BE2C (cell line): Measurements from ENCODE around the gene ELN.

Experiments
- DNase-seq: peaks from one replicate; pipeline ENCODE4 v3.0.0-alpha.2; 2020
- H3K27me3 ChIP-seq: fragments of 250-450 bp; sonication (Bioruptor Pico); 2 replicates; pipeline ENCODE4 v1.5.1; 2020; ENCODE audit warnings: mild to moderate bottlenecking
- H3K36me3 ChIP-seq: fragments of 250-450 bp; sonication (Bioruptor Pico); 2 replicates; pipeline ENCODE4 v1.5.1; 2020; ENCODE audit warnings: mild to moderate bottlenecking
- H3K4me1 ChIP-seq: fragments of 250-450 bp; sonication (Bioruptor Pico); 2 replicates; pipeline ENCODE4 v1.5.1; 2020
- H3K4me3 ChIP-seq: 2 replicates; pipeline ENCODE4 v1.5.1; 2011; ENCODE audit warnings: low read depth, low read length
- H3K9me3 ChIP-seq: fragments of 250-450 bp; sonication (Bioruptor Pico); 2 replicates; pipeline ENCODE4 v1.5.1; 2020
- CTCF ChIP-seq: IDR thresholded peaks from 2 replicates; pipeline ENCODE4 v1.5.1; 2012; ENCODE audit warnings: mild to moderate bottlenecking, low read depth, low read length

The ELN gene

GRCh38 chr7:73992101-73992562 lies 35.8 kb upstream of the ELN start:
- TF ChIP-seq CTCF = no peak
- H3K36me3 ChIP-seq = no peaks in the 10 kb centered on the region
- H3K27me3 ChIP-seq = no peaks in the 10 kb centered on the region
- no peak for DNase-seq
- H3K9me3 ChIP-seq = no peaks in the 10 kb centered on the region
- no peak overlapping the region for H3K4me3 ChIP-seq
- no peaks in the 10 kb centered on the region for H3K4me1 ChIP-seq

GRCh38 chr7:73994023-73994422 lies 34.0 kb upstream of the ELN start:
- no peaks in the 10 kb centered on the region for H3K4me1 ChIP-seq
- TF ChIP-seq CTCF = no peak
- DNase-seq = no peak
- no peaks in the 10 kb centered on the region for H3K9me3 ChIP-seq
- H3K36me3 ChIP-seq = no peaks in the 10 kb centered on the region
- no peaks in the 10 kb centered on the region for H3K27me3 ChIP-seq
- H3K4me3 ChIP-seq = no peak overlapping the region

- H3K36me3 ChIP-seq = no peaks in the 10 kb centered on the region
- no peaks in the 10 kb centered on the region for H3K4me1 ChIP-seq
- no peak overlapping the region for H3K4me3 ChIP-seq
- no peaks in the 10 kb centered on the region for H3K27me3 ChIP-seq
- TF ChIP-seq CTCF = no peak
- no peak for DNase-seq
- H3K9me3 ChIP-seq = no peaks in the 10 kb centered on the region
These were observed 33.2 kb upstream of the ELN start for GRCh38 chr7:73994761-73995160.

- H3K27me3 ChIP-seq = no peaks in the 10 kb centered on the region
- no peak overlapping the region for H3K4me3 ChIP-seq
- H3K9me3 ChIP-seq = no peaks in the 10 kb centered on the region
- H3K36me3 ChIP-seq = no peaks in the 10 kb centered on the region
- H3K4me1 ChIP-seq = no peaks in the 10 kb centered on the region
- DNase-seq = no peak
- TF ChIP-seq CTCF = no peak
These were observed 32.6 kb upstream of the ELN start for GRCh38 chr7:73995330-73995729.

- H3K9me3 ChIP-seq = no peaks in the 10 kb centered on the region
- H3K36me3 ChIP-seq = no peaks in the 10 kb centered on the region
- H3K27me3 ChIP-seq = no peaks in the 10 kb centered on the region
- H3K4me3 ChIP-seq = no peak overlapping the region
- H3K4me1 ChIP-seq = no peaks in the 10 kb centered on the region
- DNase-seq = no peak
- no peak for TF ChIP-seq CTCF
These were observed 32.0 kb upstream of the ELN start for GRCh38 chr7:73995821-73996511.

GRCh38 chr7:73997056-73997455 lies 30.9 kb upstream of the ELN start:
- Histone ChIP-seq H3K9me3 (no peaks in the 10 kb centered on the region), H3K4me3 (no peak overlapping the region), H3K4me1 (no peaks in the 10 kb centered on the region), H3K27me3 (no peaks in the 10 kb centered on the region), H3K36me3 (no peaks in the 10 kb centered on the region)
- no peak for DNase-seq
- TF ChIP-seq CTCF = no peak
